ENCODE measurements around the gene LRP8. TPM values are rescaled to one million over a fixed set of nuclear protein-coding genes. Genes with fewer than 3 reads are reported as not detected.

LRP8 gene
- total and polyA plus RNA-seq, 2 of the 13 experiments (the other 11 are each of a cell fraction or from before 2014, with no cell fraction given) = 17.3 to 17.4 TPM

DNA sequence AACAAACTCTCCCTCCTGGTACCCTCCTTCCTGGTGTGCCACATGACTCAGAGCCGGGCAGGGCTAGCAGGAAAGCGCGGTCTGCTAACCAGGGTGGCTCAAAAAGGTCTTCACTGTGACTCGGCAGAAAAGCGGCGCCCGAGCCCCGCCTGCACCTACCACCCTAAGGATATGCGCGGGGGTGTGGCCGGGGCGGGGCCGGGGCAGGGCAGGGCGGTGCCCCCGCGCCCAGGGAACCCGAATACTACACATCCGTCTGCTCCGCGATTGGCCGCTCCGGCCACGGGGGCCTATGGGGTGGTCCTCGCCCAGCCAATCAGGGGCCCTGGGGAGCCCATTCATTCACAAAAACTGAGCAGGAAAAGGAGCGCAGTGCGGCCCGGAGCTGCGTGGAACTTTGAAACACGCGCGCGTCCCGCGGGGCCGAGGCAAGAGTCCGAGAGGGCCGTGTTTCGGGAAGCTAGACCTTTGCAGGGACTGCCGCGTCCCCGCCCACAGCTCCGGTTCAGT is 1.7 kb downstream of the LRP8 start (continued):
- TF ChIP-seq SALL2 (CRISPR knock-in tag; IDR thresholded peaks at IDR 0.05) (peak; percentile 64; the same call in 1 of the 2 replicates), SMYD3 (CRISPR knock-in tag; IDR thresholded peaks at IDR 0.05) (0 out of 2 replicates have a peak, but pooled peaks have one; percentile 31), DR1 (CRISPR knock-in tag; IDR thresholded peaks at IDR 0.05) (peak; percentile 86), MAFF (IDR thresholded peaks at IDR 0.05; ENCODE audit: low read depth, low read length) (peak; percentile 52; the same call in 1 of the 2 replicates), RBAK (CRISPR knock-in tag; IDR thresholded peaks at IDR 0.05) (no peak), ELF1 (CRISPR knock-in tag; IDR thresholded peaks at IDR 0.05) (peak; percentile 34; the same call in 1 of the 2 replicates), KAT7 (CRISPR knock-in tag; IDR thresholded peaks at IDR 0.05; ENCODE audit: borderline replicate concordance) (no peak), POLR2G (IDR thresholded peaks at IDR 0.05; ENCODE audit: low read depth, low read length) (peak; percentile 82), ZNF841 (CRISPR knock-in tag; IDR thresholded peaks at IDR 0.05; ENCODE audit: borderline replicate concordance) (no peak), PHF8 (CRISPR knock-in tag; IDR thresholded peaks at IDR 0.05) (peak; percentile 60)
- TF ChIP-seq, protein P1, sequence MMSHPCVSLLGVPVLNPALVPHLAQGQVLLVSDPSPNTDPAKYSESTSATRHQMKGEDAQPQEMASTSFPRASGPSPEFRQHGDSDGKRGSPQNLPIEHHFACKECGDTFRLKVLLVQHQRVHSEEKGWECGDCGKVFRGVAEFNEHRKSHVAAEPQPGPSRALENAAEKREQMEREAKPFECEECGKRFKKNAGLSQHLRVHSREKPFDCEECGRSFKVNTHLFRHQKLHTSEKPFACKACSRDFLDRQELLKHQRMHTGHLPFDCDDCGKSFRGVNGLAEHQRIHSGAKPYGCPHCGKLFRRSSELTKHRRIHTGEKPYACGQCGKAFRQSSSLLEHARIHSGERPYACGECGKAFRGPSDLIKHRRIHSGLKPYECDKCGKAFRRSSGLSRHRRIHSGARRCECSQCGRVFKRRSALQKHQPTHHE (CRISPR knock-in tag; IDR thresholded peaks at IDR 0.05; ENCODE audit: borderline replicate concordance) = no peak; the same call in 1 of the 2 replicates
- TF ChIP-seq, protein P2, sequence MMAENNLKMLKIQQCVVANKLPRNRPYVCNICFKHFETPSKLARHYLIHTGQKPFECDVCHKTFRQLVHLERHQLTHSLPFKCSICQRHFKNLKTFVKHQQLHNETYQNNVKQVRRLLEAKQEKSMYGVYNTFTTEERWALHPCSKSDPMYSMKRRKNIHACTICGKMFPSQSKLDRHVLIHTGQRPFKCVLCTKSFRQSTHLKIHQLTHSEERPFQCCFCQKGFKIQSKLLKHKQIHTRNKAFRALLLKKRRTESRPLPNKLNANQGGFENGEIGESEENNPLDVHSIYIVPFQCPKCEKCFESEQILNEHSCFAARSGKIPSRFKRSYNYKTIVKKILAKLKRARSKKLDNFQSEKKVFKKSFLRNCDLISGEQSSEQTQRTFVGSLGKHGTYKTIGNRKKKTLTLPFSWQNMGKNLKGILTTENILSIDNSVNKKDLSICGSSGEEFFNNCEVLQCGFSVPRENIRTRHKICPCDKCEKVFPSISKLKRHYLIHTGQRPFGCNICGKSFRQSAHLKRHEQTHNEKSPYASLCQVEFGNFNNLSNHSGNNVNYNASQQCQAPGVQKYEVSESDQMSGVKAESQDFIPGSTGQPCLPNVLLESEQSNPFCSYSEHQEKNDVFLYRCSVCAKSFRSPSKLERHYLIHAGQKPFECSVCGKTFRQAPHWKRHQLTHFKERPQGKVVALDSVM (CRISPR knock-in tag; IDR thresholded peaks at IDR 0.05) = peak; percentile 54; the same call in 1 of the 2 replicates
- TF ChIP-seq, protein P3, sequence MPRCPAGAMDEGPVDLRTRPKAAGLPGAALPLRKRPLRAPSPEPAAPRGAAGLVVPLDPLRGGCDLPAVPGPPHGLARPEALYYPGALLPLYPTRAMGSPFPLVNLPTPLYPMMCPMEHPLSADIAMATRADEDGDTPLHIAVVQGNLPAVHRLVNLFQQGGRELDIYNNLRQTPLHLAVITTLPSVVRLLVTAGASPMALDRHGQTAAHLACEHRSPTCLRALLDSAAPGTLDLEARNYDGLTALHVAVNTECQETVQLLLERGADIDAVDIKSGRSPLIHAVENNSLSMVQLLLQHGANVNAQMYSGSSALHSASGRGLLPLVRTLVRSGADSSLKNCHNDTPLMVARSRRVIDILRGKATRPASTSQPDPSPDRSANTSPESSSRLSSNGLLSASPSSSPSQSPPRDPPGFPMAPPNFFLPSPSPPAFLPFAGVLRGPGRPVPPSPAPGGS (CRISPR knock-in tag; IDR thresholded peaks at IDR 0.05) = no peak; the same call in 1 of the 2 replicates
- TF ChIP-seq, protein P4, sequence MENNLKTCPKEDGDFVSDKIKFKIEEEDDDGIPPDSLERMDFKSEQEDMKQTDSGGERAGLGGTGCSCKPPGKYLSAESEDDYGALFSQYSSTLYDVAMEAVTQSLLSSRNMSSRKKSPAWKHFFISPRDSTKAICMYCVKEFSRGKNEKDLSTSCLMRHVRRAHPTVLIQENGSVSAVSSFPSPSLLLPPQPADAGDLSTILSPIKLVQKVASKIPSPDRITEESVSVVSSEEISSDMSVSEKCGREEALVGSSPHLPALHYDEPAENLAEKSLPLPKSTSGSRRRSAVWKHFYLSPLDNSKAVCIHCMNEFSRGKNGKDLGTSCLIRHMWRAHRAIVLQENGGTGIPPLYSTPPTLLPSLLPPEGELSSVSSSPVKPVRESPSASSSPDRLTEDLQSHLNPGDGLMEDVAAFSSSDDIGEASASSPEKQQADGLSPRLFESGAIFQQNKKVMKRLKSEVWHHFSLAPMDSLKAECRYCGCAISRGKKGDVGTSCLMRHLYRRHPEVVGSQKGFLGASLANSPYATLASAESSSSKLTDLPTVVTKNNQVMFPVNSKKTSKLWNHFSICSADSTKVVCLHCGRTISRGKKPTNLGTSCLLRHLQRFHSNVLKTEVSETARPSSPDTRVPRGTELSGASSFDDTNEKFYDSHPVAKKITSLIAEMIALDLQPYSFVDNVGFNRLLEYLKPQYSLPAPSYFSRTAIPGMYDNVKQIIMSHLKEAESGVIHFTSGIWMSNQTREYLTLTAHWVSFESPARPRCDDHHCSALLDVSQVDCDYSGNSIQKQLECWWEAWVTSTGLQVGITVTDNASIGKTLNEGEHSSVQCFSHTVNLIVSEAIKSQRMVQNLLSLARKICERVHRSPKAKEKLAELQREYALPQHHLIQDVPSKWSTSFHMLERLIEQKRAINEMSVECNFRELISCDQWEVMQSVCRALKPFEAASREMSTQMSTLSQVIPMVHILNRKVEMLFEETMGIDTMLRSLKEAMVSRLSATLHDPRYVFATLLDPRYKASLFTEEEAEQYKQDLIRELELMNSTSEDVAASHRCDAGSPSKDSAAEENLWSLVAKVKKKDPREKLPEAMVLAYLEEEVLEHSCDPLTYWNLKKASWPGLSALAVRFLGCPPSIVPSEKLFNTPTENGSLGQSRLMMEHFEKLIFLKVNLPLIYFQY (CRISPR knock-in tag; IDR thresholded peaks at IDR 0.05; ENCODE audit: borderline replicate concordance) = no peak
- TF ChIP-seq, protein P5, sequence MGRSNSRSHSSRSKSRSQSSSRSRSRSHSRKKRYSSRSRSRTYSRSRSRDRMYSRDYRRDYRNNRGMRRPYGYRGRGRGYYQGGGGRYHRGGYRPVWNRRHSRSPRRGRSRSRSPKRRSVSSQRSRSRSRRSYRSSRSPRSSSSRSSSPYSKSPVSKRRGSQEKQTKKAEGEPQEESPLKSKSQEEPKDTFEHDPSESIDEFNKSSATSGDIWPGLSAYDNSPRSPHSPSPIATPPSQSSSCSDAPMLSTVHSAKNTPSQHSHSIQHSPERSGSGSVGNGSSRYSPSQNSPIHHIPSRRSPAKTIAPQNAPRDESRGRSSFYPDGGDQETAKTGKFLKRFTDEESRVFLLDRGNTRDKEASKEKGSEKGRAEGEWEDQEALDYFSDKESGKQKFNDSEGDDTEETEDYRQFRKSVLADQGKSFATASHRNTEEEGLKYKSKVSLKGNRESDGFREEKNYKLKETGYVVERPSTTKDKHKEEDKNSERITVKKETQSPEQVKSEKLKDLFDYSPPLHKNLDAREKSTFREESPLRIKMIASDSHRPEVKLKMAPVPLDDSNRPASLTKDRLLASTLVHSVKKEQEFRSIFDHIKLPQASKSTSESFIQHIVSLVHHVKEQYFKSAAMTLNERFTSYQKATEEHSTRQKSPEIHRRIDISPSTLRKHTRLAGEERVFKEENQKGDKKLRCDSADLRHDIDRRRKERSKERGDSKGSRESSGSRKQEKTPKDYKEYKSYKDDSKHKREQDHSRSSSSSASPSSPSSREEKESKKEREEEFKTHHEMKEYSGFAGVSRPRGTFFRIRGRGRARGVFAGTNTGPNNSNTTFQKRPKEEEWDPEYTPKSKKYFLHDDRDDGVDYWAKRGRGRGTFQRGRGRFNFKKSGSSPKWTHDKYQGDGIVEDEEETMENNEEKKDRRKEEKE (IDR thresholded peaks at IDR 0.05) = no peak
